ENCODE measurements around the gene SKAP1. TPM values are rescaled to one million over a fixed set of nuclear protein-coding genes. Genes with fewer than 3 reads are reported as not detected.
"Not testable (repeated sequence)": the region's sequence is repeated elsewhere in the genome, so short reads cannot be mapped to it uniquely, and the experiment has no call there.

The SKAP1 gene
- total and polyA plus RNA-seq, 12 donors, result 3.2 to 117 (median 10.7) TPM

- 88 to 91% (median 89%) methylated on average over 5 of the region's 5 CpGs for whole genome bisulfite sequencing, 4 donors
- Histone ChIP-seq H3K4me1 (replicated peaks in 1 of 2) (no peaks in the 10 kb centered on the region), H3K36me3 (replicated peaks in 1 of 2) (no peaks in the 10 kb centered on the region), H3K4me3 (no peak overlapping the region), H3K27ac (no peak overlapping the region), H3K27me3 (no peaks in the 10 kb centered on the region), H3K9me3 (replicated peaks in 1 of 3) (no peaks in the 10 kb centered on the region)
- TF ChIP-seq POLR2A (IDR thresholded peaks at IDR 0.05), result no peak
- TF ChIP-seq CTCF (IDR thresholded peaks at IDR 0.05), result no peak
- intact Hi-C loops (cut with DNase I), result no loop called here
- DNase-seq, result no peak
Observed at GRCh38 chr17:48413613-48414405, 16.2 kb downstream of the SKAP1 start.

- no peak for DNase-seq
- Histone ChIP-seq H3K27me3 (no peaks in the 10 kb centered on the region), H3K36me3 (replicated peaks in 1 of 2) (no peaks in the 10 kb centered on the region), H3K4me1 (replicated peaks in 1 of 2) (no peaks in the 10 kb centered on the region), H3K4me3 (no peak overlapping the region), H3K27ac (no peak overlapping the region), H3K9me3 (replicated peaks in 1 of 3) (no peaks in the 10 kb centered on the region)
- intact Hi-C loops (cut with DNase I), result no loop called here
- WGBS, 4 donors, result 74 to 89% (median 86%) methylated on average over 1 of the region's 1 CpG
- TF ChIP-seq CTCF (IDR thresholded peaks at IDR 0.05), result no peak
- TF ChIP-seq POLR2A (IDR thresholded peaks at IDR 0.05), result no peak
Observed at GRCh38 chr17:48412841-48413240, 17.2 kb downstream of the SKAP1 start.

- WGBS, 4 donors, result 96 to 99% (median 96%) methylated on average over 7 of the region's 7 CpGs
- H3K36me3 ChIP-seq (replicated peaks in 1 of 2), result not testable (repeated sequence)
Observed at GRCh38 chr17:48410821-48411220, 19.2 kb downstream of the SKAP1 start.

GRCh38 chr17:48409607-48410006, 20.4 kb downstream of the SKAP1 start:
- intact Hi-C loops (cut with DNase I), result no loop called here
- Histone ChIP-seq H3K4me3 (no peak overlapping the region), H3K9me3 (replicated peaks in 1 of 3) (no peaks in the 10 kb centered on the region), H3K27me3 (no peaks in the 10 kb centered on the region), H3K36me3 (replicated peaks in 1 of 2) (no peaks in the 10 kb centered on the region), H3K4me1 (replicated peaks in 1 of 2) (no peaks in the 10 kb centered on the region), H3K27ac (no peak overlapping the region)
- no peak for DNase-seq
- WGBS, 4 donors, result 92 to 95% (median 94%) methylated on average over 5 of the region's 5 CpGs
- TF ChIP-seq POLR2A (IDR thresholded peaks at IDR 0.05) (no peak), CTCF (IDR thresholded peaks at IDR 0.05) (no peak)

More at GRCh38 chr17:48410821-48411220, 19.2 kb downstream of the SKAP1 start:
- H3K4me3 ChIP-seq; H3K27me3 ChIP-seq; H3K27ac ChIP-seq; H3K9me3 ChIP-seq (replicated peaks in 1 of 3); intact Hi-C loops (cut with DNase I); H3K4me1 ChIP-seq (replicated peaks in 1 of 2); DNase-seq: not testable (repeated sequence)
